H1 (cell line): ENCODE measurements around the gene BTBD9. TPM values are rescaled to one million over a fixed set of nuclear protein-coding genes. Genes with fewer than 3 reads are reported as not detected.
A peak's percentile ranks its signal among the peaks of the same experiment; 100 is the strongest.

ENCODE experiments used
- CTCF ChIA-PET: fragments of 300-600 bp; sonication (Branson Sonifier 250); formaldehyde crosslinking; loops from one replicate; lab custom pipeline; 2021; ENCODE audit not compliant: partially characterized antibody; lab: Charles Lee
- POLR2A ChIA-PET: fragments of 300-600 bp; sonication (Branson Sonifier 250); formaldehyde crosslinking; loops from one replicate; lab custom pipeline; 2021; ENCODE audit warnings: inconsistent platforms; ENCODE audit not compliant: partially characterized antibody; lab: Charles Lee
- DNase-seq, 2 experiments: peaks; one replicate each; pipeline versions ENCODE4 v3.0.0 to v3.0.0-alpha.2; 2010 to 2022; ENCODE audit warnings: low spot score in 2 of 2, low read depth in 1 of 2, mixed read lengths in 1 of 2
- FAIRE-seq: peaks from 2 replicates; lab custom pipeline; 2011; peaks lifted over from hg19 to GRCh38; lab: Jason Lieb, UNC
- H2AFZ ChIP-seq: 2 replicates; pipeline ENCODE4 v1.8.1; 2012; ENCODE audit warnings: low read length, inconsistent platforms
- H2AK5ac ChIP-seq: 2 replicates; pipeline ENCODE4 v1.6.1; 2013; ENCODE audit warnings: low read depth, low read length
- H2BK120ac ChIP-seq: replicated peaks from 2 replicates; pipeline ENCODE3; 2013; ENCODE audit warnings: low read depth, low read length, inconsistent platforms
- H2BK12ac ChIP-seq: 2 replicates; pipeline ENCODE4 v1.6.1; 2013; ENCODE audit warnings: low read depth, low read length
- H2BK15ac ChIP-seq: 2 replicates; pipeline ENCODE4 v1.6.1; 2013; ENCODE audit warnings: low read length
- H2BK20ac ChIP-seq: 2 replicates; pipeline ENCODE4 v1.6.1; 2013; ENCODE audit warnings: low read length
- H2BK5ac ChIP-seq: 2 replicates; pipeline ENCODE4 v1.6.1; 2013; ENCODE audit warnings: low read depth, low read length
- H3K14ac ChIP-seq: 2 replicates; pipeline ENCODE4 v1.6.1; 2013; ENCODE audit warnings: inconsistent platforms; ENCODE audit not compliant: insufficient read length
- H3K18ac ChIP-seq: 2 replicates; pipeline ENCODE4 v1.6.1; 2013; ENCODE audit warnings: low read length; ENCODE audit errors: extremely low read depth
- H3K23ac ChIP-seq: 2 replicates; pipeline ENCODE4 v1.6.1; 2013; ENCODE audit warnings: inconsistent platforms; ENCODE audit not compliant: insufficient read length
- H3K23me2 ChIP-seq: 2 replicates; pipeline ENCODE4 v1.6.1; 2013; ENCODE audit warnings: low read depth, low read length
- H3K27ac ChIP-seq: 2 replicates; pipeline ENCODE4 v1.6.1; 2011; ENCODE audit warnings: low read depth, low read length, inconsistent platforms
- H3K27me3 ChIP-seq, 4 experiments: replicated peaks in 1 of 4; 1 replicate in 1 of 4; 2 replicates in 3 of 4; pipeline versions ENCODE4 v1.6.1 to v1.8.1; 2011 to 2013; ENCODE audit warnings: low read length in 3 of 4, mild to moderate bottlenecking in 3 of 4, inconsistent platforms in 2 of 4, mixed read lengths in 2 of 4, moderate library complexity in 1 of 4; ENCODE audit not compliant: control insufficient read depth in 3 of 4, insufficient read depth in 3 of 4; ENCODE audit errors: extremely low read depth in 1 of 4
- H3K36me3 ChIP-seq, 4 experiments: 2 replicates each; pipeline versions ENCODE4 v1.6.1 to v1.8.1; 2011 to 2013; ENCODE audit warnings: mild to moderate bottlenecking in 4 of 4, low read length in 3 of 4, moderate library complexity in 2 of 4, control low read depth in 1 of 4, inconsistent platforms in 1 of 4; ENCODE audit not compliant: insufficient read depth in 4 of 4, control insufficient read depth in 2 of 4
- H3K4ac ChIP-seq: replicated peaks from 2 replicates; pipeline ENCODE3; 2013; ENCODE audit warnings: low read length, low read depth, mixed read lengths, inconsistent platforms; ENCODE audit not compliant: insufficient read length
- H3K4me1 ChIP-seq, 4 experiments: replicated peaks in 1 of 4; 1 replicate in 1 of 4; 2 replicates in 3 of 4; pipeline versions ENCODE4 v1.6.1 to v1.8.1; 2011 to 2013; ENCODE audit warnings: low read length in 3 of 4, inconsistent platforms in 2 of 4, mixed read lengths in 1 of 4; ENCODE audit not compliant: insufficient read depth in 4 of 4, control insufficient read depth in 3 of 4
- H3K4me2 ChIP-seq, 2 experiments: 2 replicates each; pipeline versions ENCODE4 v1.6.1 to v1.8.1; 2011 to 2013; ENCODE audit warnings: low read depth in 2 of 2, low read length in 2 of 2, control low read depth in 1 of 2, inconsistent platforms in 1 of 2, mild to moderate bottlenecking in 1 of 2; ENCODE audit not compliant: insufficient read depth in 1 of 2
- H3K4me3 ChIP-seq, 4 experiments: fragments of 200-600, 300-600 bp in 1 of 4; sonication (generic), shearing (Covaris generic), sonication (Bioruptor Twin) in 1 of 4; 2 replicates each; pipeline versions ENCODE4 v1.5.1 to v1.8.1; 2011 to 2016; ENCODE audit warnings: low read length in 4 of 4, low read depth in 3 of 4, control low read depth in 2 of 4, inconsistent platforms in 2 of 4, mild to moderate bottlenecking in 2 of 4, mixed read lengths in 1 of 4, moderate library complexity in 1 of 4; ENCODE audit not compliant: insufficient read depth in 2 of 4; ENCODE audit errors: extremely low read depth in 1 of 4
- H3K56ac ChIP-seq: replicated peaks from 2 replicates; pipeline ENCODE3; 2013; ENCODE audit warnings: low read depth, mild to moderate bottlenecking, mixed read lengths, low read length, inconsistent platforms; ENCODE audit not compliant: insufficient read length
- H3K79me1 ChIP-seq: 2 replicates; pipeline ENCODE4 v1.6.1; 2013; ENCODE audit warnings: low read depth, low read length, control low read depth
- H3K79me2 ChIP-seq, 2 experiments: 2 replicates each; pipeline versions ENCODE4 v1.6.1 to v1.8.1; 2012 to 2013; ENCODE audit warnings: low read length in 2 of 2, mild to moderate bottlenecking in 2 of 2, inconsistent platforms in 1 of 2; ENCODE audit not compliant: insufficient read depth in 2 of 2, control insufficient read depth in 1 of 2
- H3K9ac ChIP-seq, 4 experiments: replicated peaks in 1 of 4; 1 replicate in 1 of 4; 2 replicates in 3 of 4; pipeline versions ENCODE4 v1.6.1 to v1.8.1; 2011 to 2013; ENCODE audit warnings: low read depth in 3 of 4, low read length in 3 of 4, control low read depth in 2 of 4, mild to moderate bottlenecking in 2 of 4, moderate library complexity in 2 of 4, inconsistent platforms in 1 of 4; ENCODE audit errors: extremely low read depth in 1 of 4
- H3K9me3 ChIP-seq, 2 experiments: 2 replicates each; pipeline versions ENCODE4 v1.6.1 to v1.8.1; 2012 to 2013; ENCODE audit warnings: mild to moderate bottlenecking in 2 of 2, moderate library complexity in 2 of 2, control low read depth in 1 of 2, inconsistent platforms in 1 of 2, low read depth in 1 of 2, low read length in 1 of 2, mixed read lengths in 1 of 2; ENCODE audit not compliant: insufficient read depth in 2 of 2
- H4K20me1 ChIP-seq, 2 experiments: replicated peaks in 1 of 2; 2 replicates each; pipeline versions ENCODE3 to v1.8.1; 2011 to 2013; ENCODE audit warnings: inconsistent platforms in 2 of 2, low read length in 2 of 2, mild to moderate bottlenecking in 1 of 2; ENCODE audit not compliant: insufficient read depth in 2 of 2, control insufficient read depth in 1 of 2
- H4K5ac ChIP-seq: 2 replicates; pipeline ENCODE4 v1.6.1; 2013; ENCODE audit warnings: low read length, low read depth, mixed read lengths, inconsistent platforms; ENCODE audit not compliant: insufficient read length
- H4K8ac ChIP-seq: 2 replicates; pipeline ENCODE4 v1.8.0; 2013; ENCODE audit warnings: mild to moderate bottlenecking, moderate library complexity, low read length, inconsistent platforms; ENCODE audit not compliant: insufficient read depth; ENCODE audit errors: extremely low read depth
- H4K91ac ChIP-seq: replicated peaks from 2 replicates; pipeline ENCODE3; 2013; ENCODE audit warnings: low read length, mixed read lengths, inconsistent platforms; ENCODE audit not compliant: insufficient read length
- CHD1 ChIP-seq: IDR thresholded peaks from 2 replicates; pipeline ENCODE4 v1.6.1; 2012; ENCODE audit warnings: low read depth, low read length, improper control_type of control experiment
- EP300 ChIP-seq, 2 experiments: IDR thresholded peaks; 1 replicate in 1 of 2; 2 replicates in 1 of 2; pipeline ENCODE4 v1.6.1; 2011 to 2012; ENCODE audit warnings: low read depth in 2 of 2, low read length in 2 of 2, mild to moderate bottlenecking in 2 of 2, borderline replicate concordance in 1 of 2, inconsistent platforms in 1 of 2, moderate library complexity in 1 of 2
- HDAC6 ChIP-seq: IDR thresholded peaks from one replicate; pipeline ENCODE4 v1.7.1; 2012; ENCODE audit warnings: low read depth, mild to moderate bottlenecking, inconsistent platforms, low read length, moderate library complexity
- JUN ChIP-seq: IDR thresholded peaks from 2 replicates; pipeline ENCODE4 v1.6.1; 2011; ENCODE audit warnings: low read depth, mild to moderate bottlenecking, improper control_type of control experiment, low read length
- JUND ChIP-seq: IDR thresholded peaks from 2 replicates; pipeline ENCODE4 v1.6.1; 2011; ENCODE audit warnings: mild to moderate bottlenecking, improper control_type of control experiment, low read length
- KDM4A ChIP-seq: IDR thresholded peaks from one replicate; pipeline ENCODE4 v1.7.1; 2012; ENCODE audit warnings: low read depth, mild to moderate bottlenecking, moderate library complexity, low read length, inconsistent platforms; ENCODE audit not compliant: severe bottlenecking
- KDM5A ChIP-seq: fragments of 200-600 bp; IDR thresholded peaks from 2 replicates; pipeline ENCODE4 v1.7.1; 2012; ENCODE audit warnings: mild to moderate bottlenecking, low read length, inconsistent platforms, mixed read lengths
- MAFK ChIP-seq: IDR thresholded peaks from 2 replicates; pipeline ENCODE4 v1.6.1; 2012; ENCODE audit warnings: low read depth, mild to moderate bottlenecking, improper control_type of control experiment, low read length
- PHF8 ChIP-seq: fragments of 200-600 bp; sonication (generic); conservative IDR thresholded peaks from 2 replicates; pipeline ENCODE4 v1.7.1; 2012; ENCODE audit warnings: low read depth, mild to moderate bottlenecking, inconsistent platforms, low read length, moderate library complexity
- RFX5 ChIP-seq: IDR thresholded peaks from 2 replicates; pipeline ENCODE4 v1.6.1; 2011; ENCODE audit warnings: low read depth, low read length, improper control_type of control experiment, borderline replicate concordance
- RXRA ChIP-seq: IDR thresholded peaks from 2 replicates; pipeline ENCODE4 v1.6.1; 2011; ENCODE audit warnings: low read depth, mild to moderate bottlenecking, low read length, moderate library complexity; ENCODE audit not compliant: insufficient read depth
- TBP ChIP-seq: IDR thresholded peaks from 2 replicates; pipeline ENCODE4 v1.6.1; 2011; ENCODE audit warnings: low read depth, low read length, improper control_type of control experiment
- YY1 ChIP-seq: IDR thresholded peaks from 2 replicates; pipeline ENCODE4 v1.6.1; 2011; ENCODE audit warnings: low read depth, mild to moderate bottlenecking, low read length
- ZNF274 ChIP-seq: IDR thresholded peaks from 2 replicates; pipeline ENCODE4 v1.7.0; 2012; ENCODE audit warnings: low read length, borderline replicate concordance; ENCODE audit errors: extremely low read depth
- WGBS, 2 experiments: shearing (Covaris generic) in 1 of 2; methylation state at CpG; one replicate each; pipeline versions ENCODE4 v1.1.6 to v1.1.7; 2013 to 2015; ENCODE audit warnings: low lambda C conversion rate in 2 of 2, mixed read lengths in 2 of 2, inconsistent platforms in 1 of 2, low coverage in 1 of 2, missing lambda C conversion rate in 1 of 2; ENCODE audit not compliant: insufficient replicate concordance in 2 of 2, insufficient coverage in 1 of 2, insufficient read length in 1 of 2; ENCODE audit errors: extremely low coverage in 1 of 2, missing lambda C conversion rate in 1 of 2; 5-methylcytosine and 5-hydroxymethylcytosine counted together
- polyA plus RNA-seq, 7 experiments: library from polyadenylated mRNA; depleted of rRNA in 3 of 7; stranded (reverse) in 5 of 7; unstranded in 2 of 7; fragments of >200 nt in 5 of 7; fragments of 200-250 nt in 2 of 7; gene quantifications; 1 replicate in 5 of 7; 2 replicates in 1 of 7; 4 replicates in 1 of 7; pipeline versions ENCODE4 v1.2.1 to v1.2.3, GENCODE V29; 2011 to 2013; ENCODE audit warnings: missing spikeins in 2 of 7, mixed read lengths in 2 of 7
- total RNA-seq: library from RNA; stranded (reverse); fragmentation: NEBNext Ultra II Directional; extraction: Animal tissue kit (Norgen Biotek cat#: 25700); gene quantifications from 2 replicates; pipeline ENCODE4 v1.2.1, GENCODE V29; 2021

BTBD9 gene
- total and polyA plus RNA-seq, 2 of the 8 experiments (the other 6 are each of a cell fraction or from before 2014, with no cell fraction given): 0.92 to 4.1 TPM

- Histone ChIP-seq H3K9me3 (no peaks in the 10 kb centered on the region), H3K4me3 (peak overlapping the region in 1 of 4 experiments; percentile 31; a peak in 1 of 8 replicates), H2AFZ (no peak overlapping the region), H4K5ac (no peak overlapping the region), H2BK20ac (no peak overlapping the region), H3K36me3 (no peaks in the 10 kb centered on the region), H2AK5ac (no peak overlapping the region), H4K91ac (no peak overlapping the region), H3K27me3 (no peaks in the 10 kb centered on the region), H4K8ac (no peak overlapping the region), H3K79me1 (no peaks in the 10 kb centered on the region), H3K18ac (no peak overlapping the region), H3K56ac (no peak overlapping the region), H2BK120ac (no peak overlapping the region), H3K14ac (no peak overlapping the region), H2BK5ac (no peak overlapping the region), H3K4ac (no peak overlapping the region), H3K9ac (no peak overlapping the region), H3K27ac (no peak overlapping the region), H3K23ac (no peak overlapping the region), H4K20me1 (no peaks in the 10 kb centered on the region), H2BK12ac (no peak overlapping the region), H3K4me2 (peak overlapping the region in 1 of 2 experiments; percentile 60; a peak in 2 of 4 replicates), H3K23me2 (no peaks in the 10 kb centered on the region), H3K4me1 (peaks cover 0 to 20% (median 10%) of the 10 kb centered on the region in 4 experiments; a peak in 5 of 7 replicates), H2BK15ac (no peak overlapping the region), H3K79me2 (no peaks in the 10 kb centered on the region)
- no peak for FAIRE-seq
- POLR2A ChIA-PET: interaction anchor here (1.2 kb wide), 1 partner anchor 50 kb away, joined by 3 read pairs; no protein-coding TSS in a partner anchor
- 86% methylated on average over 1 of the region's 1 CpG; no CpG with 5 or more reads in 1 of the 2 experiments for WGBS, 2 experiments
- DNase-seq: no peak
- CTCF ChIA-PET: interaction anchor here (1.5 to 2.0 kb wide), 3 partner anchors 9 to 17 kb away, joined by 4 to 8 read pairs (median 5); no protein-coding TSS in a partner anchor
- TF ChIP-seq RXRA: no peak
- no peak for TF ChIP-seq JUND
- TF ChIP-seq YY1: no peak
- TF ChIP-seq HDAC6: no peak
- TF ChIP-seq ZNF274: no peak
- TF ChIP-seq KDM4A: no peak
- TF ChIP-seq MAFK: no peak
- TF ChIP-seq JUN: no peak
- TF ChIP-seq KDM5A: no peak
- TF ChIP-seq CHD1: no peak
- TF ChIP-seq TBP: no peak
- TF ChIP-seq PHF8: no peak
- TF ChIP-seq EP300 (IDR thresholded peaks at IDR 0.05; ENCODE audit: borderline replicate concordance in 1 of 2, low read depth in 2 of 2, low read length in 2 of 2): no peak
- TF ChIP-seq RFX5: no peak
Observed at GRCh38 chr6:38476888-38477287, 162.8 kb downstream of the BTBD9 start.
